Measurements from ENCODE around the gene AACS.

AACS gene

DNA sequence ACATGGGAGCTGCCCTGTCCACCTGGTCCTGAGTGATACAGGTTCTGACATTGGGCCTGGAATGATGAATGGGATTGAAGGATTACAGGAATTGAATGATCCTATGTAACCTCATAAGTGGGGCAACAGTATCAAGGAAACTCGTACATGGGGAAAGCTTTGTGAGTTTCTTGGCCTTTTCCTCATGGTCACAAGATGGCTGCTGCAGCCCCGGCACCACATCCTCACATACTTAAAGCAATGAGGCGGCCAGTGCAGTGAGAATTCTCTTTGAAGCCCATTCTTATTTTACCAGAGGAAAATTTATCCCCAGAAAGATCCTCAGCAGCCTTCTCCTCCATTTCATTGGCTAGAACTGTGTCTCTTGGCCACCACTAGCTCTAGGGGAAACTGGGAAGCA lies 91.9 kb downstream of the AACS start:
- DNase-seq, result no peak

DNA sequence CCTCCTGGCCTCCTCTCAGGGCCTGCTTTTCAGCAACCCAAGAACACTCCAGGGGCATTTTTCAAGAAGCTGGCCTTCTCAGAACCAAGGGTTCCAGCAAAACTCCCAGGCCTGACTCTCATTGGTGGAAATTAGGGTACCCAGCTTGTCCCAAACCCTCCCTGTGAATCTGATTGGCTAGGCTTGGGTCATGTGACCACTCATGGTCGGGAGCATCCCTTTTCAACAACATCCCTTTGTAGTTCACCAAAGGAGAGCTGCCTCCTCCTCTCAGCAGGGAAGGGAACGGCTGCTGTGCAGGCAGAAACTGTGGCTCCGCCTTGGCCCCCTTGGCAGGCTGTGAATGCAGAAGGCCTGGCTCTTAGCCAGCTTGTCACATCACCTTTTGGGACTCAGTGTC lies 94.5 kb downstream of the AACS start:
- DNase-seq, result no peak

DNA sequence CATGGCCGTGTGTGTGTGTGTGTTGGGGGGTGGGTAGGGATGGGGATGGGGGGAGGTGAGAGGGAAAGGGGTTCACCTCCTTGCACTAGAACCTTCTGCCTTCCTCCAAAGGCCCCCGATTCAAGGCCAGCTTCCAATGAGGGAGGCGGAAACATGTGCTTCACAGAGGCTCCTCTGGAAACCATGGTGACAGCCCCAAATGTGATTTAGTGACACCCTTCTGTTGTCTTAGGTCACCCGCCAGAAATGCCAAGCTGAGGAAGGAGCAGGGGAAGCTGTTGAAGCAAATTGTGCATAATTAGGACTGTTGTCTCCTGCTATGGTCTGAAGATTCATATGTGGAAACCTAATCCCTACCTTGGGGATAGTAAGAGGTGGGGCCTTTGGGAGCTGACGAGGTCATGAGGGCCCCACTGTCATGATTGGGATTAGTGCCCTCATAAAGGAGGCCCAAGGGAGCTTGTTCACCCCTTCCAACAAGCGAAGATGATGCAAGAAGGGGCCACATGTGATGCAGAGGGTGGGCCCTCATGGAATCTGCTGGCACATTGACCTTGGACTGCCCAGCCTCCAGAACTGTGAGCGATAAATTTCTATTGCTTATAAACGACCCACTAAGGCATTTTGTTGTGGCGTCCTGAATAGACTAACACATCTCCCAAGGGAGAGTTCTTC lies 95.2 kb downstream of the AACS start:
- DNase-seq, result no peak

DNA sequence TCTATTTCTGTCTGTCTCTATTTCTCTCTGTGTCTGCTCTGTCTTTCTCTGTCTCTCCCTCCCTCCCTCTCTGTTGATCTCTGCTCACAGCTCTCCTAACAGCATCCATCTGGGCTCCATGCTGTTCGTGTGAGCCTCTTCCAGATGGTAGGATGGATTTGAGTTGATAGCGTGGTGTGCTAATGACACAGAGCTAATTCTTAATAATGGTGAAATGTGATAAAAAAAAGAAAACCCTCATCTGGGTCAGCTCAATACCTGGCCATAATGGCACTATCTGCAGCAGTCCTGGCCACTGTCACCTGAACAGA lies 96.4 kb downstream of the AACS start:
- DNase-seq, result no peak

DNA sequence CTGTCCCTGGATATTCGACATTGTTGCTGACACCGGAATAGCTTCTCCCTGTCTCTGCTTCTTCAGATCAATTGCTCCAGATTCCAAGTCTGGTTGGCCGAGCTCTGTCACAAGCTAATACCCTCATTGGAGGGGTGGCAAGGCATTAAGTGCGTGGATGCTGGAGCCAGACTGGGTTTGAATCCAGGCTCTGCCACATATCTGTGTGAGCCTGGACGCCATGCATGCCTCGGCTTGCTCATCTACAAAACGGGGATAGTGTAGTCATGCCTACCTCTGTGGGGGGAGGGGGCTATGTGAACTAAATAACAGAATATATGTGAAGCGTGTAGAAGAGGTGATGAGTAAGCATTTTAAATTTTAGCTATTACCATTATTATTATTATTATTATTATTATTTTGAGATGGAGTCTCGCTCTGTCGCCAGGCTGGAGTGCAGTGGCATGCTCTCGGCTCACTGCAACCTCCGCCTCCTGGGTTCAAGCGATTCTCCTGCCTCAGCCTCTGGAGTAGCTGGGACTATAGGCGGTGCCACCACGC lies 97.3 kb downstream of the AACS start:
- no peak for DNase-seq

DNA sequence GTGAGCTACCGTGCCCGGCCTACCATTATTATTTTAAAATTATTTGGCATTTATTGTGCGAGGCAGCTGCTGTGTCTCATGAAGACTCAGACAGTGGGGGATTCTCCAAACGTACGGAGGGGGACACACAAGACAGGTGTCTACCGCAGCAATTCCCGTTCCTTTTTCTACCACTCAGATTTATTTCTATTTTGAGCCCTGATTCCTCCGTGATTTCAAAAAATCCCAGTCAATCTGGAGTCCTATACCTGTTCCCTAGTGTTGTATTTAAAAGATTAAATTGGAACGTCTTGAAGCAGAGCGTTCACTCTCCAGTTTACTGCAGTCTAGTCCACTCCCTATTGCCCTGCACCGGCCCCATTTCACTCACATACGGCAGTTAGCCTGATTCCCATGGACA lies 97.9 kb downstream of the AACS start:
- DNase-seq, result no peak

DNA sequence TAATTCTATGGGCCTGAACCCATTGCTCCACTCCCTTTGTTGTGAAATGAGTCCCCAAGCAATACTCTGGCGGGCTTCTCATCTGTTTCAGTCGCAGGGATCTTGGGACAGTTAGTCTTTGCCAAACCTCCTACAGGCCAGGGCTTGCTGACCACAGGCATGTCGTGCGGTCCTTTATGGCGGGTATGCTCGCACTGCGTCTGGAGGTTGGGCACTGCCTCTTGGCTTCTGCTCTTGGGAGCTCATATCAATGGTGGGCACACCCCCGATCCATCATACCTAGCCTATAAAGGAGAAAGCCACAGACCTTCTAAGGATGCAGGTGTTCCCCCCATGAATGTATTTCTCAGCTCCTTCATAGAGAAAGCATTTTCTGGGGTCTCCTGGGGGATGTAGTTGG lies 99.3 kb downstream of the AACS start:
- no peak for DNase-seq

DNA sequence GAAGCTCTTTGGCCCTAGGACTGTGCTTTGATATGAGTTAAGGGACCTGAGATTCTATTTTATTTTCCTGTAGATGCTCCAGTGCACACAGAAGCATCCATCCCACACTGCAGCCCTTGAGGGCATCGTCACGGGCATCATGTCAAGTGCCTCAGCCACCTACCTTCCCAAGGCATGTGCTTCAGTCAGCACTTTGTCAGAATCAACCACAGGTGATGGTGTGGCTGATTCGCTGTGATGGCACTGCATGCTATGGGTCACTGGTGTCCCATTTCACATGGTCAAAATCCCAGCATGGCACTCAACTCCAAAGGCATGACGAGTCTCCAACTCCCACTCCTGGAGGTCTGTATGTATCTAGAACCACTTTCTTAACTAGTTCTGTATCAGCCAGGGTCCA lies 100.8 kb downstream of the AACS start:
- no peak for DNase-seq

DNA sequence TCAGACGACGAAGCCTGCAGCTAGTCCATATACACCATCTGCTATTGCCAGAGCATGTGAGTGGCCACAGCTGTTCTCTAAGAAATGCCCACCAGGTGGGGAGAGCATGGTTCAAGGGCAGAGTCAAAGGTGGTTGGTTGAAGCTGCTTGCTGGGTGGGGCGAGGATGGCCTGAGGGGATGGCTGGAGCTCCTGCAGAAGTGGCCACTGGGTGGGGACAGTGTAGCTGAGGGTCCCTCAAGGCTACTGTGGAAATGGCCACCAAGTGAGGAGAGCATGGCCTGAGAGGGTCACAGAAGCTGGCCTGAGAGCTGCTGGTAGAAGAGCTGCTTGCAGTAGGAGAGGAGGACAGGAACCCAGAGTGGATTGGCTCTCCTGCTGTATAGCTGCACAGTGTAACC lies 102.4 kb downstream of the AACS start:
- no peak for DNase-seq

DNA sequence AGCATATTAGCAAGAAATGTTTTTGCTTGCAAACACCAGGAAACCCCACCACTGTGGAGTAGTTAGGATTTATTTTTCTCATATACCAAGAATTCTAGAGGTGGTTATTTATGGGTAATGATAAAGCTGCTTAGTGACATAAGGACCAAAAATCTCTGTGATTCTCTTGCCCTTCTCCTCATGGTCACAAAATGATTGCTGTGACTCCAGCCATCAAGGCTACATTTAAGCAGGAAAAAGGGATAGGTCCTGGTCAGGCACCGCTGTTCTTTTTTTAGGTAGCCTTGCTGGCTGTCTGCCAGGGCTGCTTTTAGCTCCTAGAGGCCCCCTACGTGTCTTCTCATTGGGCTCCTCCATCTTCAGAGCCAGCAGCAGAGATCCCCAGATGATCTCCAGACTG lies 104.2 kb downstream of the AACS start:
- DNase-seq, result no peak

DNA sequence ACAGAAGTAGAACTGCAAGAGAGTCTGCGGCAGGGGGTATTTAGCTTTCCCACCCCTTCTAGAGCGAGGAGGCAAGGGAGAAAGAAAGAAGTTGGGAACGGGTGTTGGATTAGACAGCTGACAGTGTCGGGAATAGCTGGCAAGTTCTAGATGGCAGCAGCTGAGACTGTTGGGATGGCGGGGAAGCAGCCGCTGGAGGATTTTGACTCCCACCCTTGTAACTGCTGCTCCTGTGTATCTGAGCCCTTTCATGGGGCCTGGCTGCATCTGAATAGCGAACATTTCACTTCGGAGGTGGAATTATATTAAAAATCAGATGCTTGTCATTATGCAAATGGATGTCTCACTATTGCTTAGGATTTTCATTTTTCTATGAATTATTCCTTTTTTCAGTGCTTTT lies 104.6 kb downstream of the AACS start:
- DNase-seq, result no peak

DNA sequence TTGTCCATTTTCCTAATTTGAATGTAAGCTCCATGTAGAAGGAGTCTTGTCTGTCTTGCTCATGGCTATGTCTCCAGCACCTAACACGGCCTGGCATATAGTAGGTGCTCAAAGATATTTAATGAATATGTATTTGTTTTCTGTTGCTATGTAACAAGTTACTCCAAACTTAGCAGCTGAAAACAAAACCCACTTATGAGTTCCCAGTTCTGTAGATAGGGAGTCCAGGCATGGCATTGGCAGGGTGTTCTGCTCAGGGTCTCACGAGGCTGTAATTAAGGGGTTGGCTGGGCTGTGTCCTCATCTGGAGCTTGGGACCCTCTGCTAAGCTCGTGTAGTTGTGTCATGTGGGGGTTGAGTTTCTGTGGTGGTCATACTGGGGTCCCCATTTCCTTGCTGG lies 106.0 kb downstream of the AACS start:
- no peak for DNase-seq

DNA sequence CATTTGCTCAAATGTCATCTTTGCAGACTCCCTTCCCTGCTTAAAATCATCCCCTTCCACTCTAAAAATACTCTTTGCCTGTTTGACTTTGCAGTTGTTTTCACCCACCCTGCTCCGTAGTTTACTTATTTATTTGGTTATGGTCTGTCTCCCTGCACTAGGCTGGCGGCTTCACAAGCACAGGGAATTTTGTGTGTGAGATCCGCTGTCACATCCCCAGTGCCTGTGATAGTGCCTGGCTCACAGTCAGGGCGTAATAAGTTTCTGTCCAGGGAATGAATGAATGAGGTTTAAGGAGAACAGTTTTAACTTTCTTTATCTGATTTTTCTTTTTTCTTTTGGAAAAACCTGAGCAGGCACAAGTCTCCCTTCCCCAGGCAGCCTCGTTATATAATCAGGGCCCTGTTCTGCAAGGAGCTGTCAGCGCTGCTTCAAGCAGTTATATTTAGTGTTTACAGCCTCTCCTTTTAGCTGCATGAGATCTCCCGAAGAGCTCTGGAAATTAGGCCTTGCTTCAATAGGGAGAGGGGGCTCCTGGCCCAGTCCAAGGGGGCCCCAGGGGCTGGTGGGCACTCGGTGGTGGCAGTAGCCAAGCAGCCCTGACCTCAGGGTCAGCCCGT lies 107.1 kb downstream of the AACS start:
- no peak for DNase-seq

DNA sequence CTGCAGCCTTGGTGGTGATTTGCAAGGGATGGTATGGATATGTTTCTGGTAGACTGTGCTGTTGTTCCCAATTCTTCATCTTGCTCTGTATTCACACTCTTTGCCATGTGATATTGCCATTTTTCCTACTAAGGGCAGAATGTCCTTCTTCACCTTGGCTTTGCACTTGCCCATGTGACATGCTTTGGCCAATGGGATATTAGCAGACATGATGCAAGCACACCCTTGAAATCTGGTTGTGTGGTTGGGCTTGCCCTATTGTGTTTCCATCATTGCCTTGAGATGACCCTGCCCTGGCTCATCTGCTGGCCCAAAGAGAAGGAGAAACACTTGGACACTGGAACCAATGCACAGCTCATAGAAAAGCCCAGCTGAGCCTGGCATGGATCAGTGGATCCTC lies 110.3 kb downstream of the AACS start:
- no peak for DNase-seq

DNA sequence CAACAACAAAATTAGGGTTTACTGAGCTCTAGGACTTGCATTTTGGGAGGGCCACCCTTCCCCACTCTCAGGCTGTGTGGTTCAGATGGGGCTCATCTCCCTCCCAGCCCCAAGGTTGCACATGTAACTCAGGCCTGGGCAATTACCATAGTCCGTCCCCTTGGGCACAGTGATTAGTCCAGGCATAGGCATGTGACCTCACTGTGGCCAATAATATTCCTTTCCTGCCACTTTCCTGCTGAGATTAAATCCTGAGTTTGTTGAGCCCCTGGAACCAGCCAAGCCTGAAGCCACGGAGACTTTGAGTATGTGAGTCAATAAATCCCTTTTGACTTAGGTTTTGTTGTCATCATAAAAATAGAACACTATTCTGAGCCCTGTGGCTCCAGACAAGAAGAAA lies 113.0 kb downstream of the AACS start:
- no peak for DNase-seq

DNA sequence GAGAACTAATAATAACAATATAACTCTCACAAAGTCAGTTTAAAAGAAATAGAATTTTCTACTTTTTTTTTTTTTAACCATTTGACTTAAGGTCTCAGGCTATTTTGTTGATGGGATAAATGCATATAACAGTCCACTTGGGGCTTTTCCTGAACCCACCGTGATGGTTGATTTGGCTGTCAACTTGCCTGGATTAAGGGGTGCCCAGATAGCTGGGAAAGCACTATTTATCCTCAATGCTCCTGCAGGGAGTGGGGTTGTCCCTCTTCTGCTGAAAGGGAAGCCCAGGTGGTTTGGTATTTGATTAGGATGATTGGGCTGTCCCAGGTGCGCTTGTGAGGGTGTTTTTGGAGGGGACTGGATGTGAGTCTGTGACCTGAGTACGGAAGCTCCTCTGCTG lies 114.9 kb downstream of the AACS start:
- no peak for DNase-seq

DNA sequence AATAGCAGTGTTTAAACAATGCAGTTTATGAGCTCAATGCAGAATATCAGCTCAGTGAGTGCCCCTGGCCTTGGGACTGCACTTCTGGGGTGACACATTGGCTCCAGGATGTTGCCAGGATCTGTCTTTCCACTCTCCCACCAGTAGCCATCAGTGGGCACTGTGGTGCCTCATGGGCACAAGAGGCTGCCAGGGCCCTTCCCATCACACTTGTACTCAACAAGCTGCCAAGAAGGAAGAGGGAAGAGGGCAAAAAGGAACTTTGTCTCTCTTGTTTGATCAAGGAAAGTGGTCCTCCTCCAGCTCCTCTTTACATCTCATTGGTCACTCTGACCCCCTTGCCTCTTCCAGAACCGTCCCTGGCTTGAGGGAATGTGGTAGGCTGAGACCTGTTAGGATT lies 115.9 kb downstream of the AACS start:
- DNase-seq, result no peak

DNA sequence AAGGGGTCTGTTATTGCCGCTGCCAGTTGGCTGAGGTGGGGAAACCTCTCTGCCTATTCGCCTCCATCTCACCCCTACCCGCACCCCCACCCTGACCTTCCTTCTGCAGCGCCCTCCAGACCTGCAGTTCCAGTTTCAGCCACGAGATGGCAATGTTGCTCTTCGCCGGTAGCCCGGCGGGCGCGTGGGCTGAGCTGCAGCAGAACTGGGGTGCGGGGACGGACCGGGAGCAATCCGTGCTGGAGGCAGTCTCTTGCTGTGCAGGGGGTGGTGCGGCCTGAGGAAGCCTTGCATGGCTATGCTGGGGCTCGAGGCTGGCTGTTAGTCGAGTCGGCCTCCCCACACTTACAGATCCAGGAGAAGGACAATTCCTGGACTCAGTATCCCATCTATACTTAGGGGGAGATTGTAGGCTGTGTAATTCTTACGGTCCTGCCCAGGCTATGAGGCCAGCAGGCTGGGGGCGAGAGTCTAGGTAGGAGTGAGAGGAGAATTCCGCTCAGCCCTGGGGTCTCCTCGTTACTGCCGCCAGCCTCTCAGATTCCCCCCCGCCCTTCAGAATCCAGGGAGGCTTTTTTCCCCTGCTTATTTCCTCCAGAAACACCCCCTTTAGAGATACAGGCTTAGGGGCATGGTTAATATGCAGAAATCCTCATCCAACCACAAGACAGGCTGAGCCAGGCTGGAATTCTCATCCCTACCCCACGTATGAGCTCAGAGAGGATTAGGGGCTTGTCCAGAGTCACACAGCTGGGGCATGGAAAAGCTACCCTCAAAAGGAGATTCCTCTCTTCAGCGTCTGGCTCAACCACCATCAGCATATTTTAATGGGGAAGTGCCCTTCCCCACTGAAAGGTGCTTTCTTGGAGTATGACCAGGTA lies 118.2 kb downstream of the AACS start:
- DNase-seq, result peak; percentile 89

DNA sequence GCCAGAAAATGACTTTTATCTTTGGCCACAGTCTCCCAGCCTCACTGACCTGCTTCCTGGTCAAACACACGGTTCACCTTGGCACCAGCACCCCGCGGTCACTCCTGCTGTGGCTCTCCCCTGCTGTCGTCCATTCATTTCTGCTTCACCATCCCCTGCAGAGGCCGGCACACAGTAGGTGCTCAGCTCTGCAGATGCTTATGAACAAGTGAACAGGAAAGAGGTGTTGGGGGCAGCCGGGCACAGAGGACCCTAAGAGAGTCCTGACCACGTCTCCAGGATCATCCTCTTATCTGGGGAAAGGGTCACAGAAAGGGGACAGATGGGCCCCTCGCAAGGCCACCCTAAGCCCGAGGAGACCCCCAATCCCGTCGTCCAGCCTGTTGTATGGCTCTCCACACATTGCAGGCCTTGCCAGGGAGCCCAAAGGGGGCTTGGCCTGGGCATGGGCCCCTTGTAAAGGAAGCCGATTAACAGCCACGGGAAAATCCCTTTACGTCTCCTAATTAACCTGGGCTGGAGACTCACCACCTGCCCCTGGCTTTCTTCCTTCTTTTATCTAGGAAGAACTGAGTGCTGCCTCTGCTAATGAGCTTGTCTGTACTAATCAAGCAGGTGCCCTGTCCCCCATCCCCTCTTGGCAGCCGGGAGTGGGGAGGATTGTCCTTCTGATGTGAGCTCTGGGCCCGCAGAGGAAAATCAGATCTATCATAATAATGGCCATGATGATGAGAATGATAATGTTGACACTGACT lies 119.2 kb downstream of the AACS start:
- no peak for DNase-seq

DNA sequence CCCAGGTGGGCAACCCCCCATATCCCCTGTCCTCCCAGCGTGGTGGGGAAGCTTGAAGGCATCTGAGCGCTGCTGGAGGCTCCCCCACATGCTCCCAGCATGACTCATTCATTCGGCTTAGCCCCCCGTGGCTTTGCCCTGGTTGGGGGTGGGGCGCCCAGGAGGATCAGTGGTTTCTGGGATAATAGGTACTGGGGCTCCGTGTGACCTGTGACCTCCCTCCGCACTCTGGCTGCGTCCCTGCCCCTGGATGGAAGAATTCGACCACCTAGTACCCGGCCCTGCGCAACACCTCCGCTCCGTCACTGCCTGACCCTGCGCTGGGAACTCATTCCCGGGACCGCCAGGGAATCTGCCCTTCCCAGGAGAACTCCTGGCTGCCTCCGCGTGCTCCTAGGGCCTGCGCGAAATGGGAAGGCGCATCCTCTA lies 120.1 kb downstream of the AACS start:
- no peak for DNase-seq

DNA sequence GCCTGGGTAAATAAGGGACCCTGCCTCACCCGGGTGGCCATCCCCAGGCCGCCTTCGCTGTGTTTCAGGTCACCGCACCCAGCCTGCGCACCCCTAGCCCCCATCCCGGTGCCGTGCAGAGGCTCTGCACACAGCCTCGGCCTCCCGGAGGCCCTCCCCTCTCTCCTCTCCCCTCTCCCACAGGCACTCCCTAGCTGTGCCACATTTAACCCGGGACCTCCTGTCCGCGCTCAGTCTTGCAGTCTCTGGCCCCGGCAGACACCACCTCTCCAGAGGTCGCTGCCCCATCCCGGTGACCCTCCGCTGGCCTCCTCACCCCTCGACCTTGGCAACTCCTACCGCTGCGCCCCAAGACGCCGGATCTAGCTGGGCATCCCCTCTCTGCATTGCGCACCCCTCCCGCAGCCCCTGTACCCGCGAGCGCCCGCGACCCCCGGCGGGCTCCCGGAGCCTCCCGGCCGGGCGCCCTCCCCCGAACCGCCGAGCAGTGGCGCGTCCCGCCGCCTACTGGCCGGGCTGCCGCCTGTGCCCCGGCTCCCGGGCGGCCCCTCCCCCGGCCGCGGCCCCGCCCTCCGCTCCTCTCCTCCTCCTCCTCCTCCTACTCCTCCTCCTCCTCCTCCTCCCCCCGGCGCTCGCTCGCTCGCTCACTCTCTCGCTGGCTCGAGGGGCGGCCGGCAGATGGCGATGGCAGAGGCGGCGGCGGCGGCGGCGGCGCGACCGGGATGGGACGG lies 120.7 kb downstream of the AACS start, which contains the start of gene TMEM132B:
Gene TMEM132B (plus strand): TSS at position 647 of the 731 bp plus-strand sequence.
- peak; percentile 80 for DNase-seq

DNA sequence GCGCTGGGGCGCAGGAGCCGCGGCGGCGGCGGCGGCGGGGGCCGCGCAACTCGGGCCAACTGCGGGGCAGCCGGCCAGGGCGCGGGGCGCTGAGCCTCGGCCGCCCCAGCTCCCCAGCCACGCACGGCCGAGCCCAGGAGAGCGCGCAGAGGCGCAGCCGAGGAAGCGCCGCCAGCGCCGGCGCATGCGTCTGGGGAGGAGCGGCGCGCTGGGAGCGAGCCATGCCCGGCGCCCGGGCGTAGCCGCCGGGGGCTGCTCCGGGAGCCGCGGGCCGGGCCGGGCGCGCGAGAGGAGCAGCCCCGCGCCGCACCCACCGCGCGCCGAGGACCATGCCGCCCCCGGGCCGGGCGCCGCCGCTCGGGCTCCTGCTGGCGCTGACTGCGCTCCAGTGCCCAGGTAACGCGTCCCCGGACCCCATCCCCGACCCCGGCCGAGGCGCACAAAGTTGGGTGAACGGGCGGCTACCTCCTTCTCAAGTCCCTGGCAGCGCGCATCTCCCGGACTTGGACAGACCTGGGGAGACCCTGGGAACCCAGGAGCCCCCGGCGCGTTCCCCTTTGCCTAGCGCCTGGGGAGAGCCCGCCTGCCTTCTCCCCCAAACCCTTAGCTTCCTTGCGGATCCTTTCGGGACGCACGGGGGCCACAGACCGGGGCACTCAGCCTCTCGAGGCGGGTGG lies 121.4 kb downstream of the AACS start:
- no peak for DNase-seq
